GM21619 (cell line): Measurements from ENCODE around the gene CIDEC.

Experiments used
- ATAC-seq: cut with Tn5 transposase; IDR thresholded peaks from one replicate; pipeline ENCODE4 v1.9.1; 2021; ENCODE audit not compliant: unreplicated experiment

The CIDEC gene

DNA sequence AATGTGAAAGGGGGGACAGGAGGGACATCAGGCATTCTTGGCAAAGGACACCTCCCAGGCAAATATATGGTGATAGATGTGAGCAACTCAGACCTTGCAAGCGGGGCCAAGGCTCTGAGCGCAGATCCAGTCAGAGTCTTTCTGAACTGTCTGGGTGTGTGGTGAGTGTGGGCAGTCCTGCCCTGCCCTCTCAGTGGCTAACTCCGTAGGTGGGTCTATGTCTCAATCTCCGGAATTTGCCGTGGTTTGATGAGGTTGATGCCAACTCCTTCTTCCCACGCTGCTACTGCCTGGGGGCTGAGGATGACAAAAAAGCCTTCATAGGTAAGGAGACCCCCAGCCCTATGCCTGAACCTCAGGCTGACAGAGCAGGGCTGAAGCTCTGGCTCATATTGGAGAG lies 62.6 kb downstream of the CIDEC start:
- no peak for ATAC-seq
